Measurements from ENCODE around the gene MTFMT.

MTFMT gene

GRCh38 chr15:64989416-64990167 lies 39.8 kb downstream of the MTFMT start, which contains the start of gene SPG21:
TSS of gene SPG21 (minus strand) at chr15:64989914. CDS start at chr15:64983569, 6,345 bp downstream.
- H3K27me3 ChIP-seq (ENCODE audit: control insufficient read depth, insufficient read depth, low read length), result no peaks in the 10 kb centered on the region
- H3K36me3 ChIP-seq (ENCODE audit: control insufficient read depth, insufficient read depth, low read length), result no peaks in the 10 kb centered on the region
- H3K4me3 ChIP-seq (ENCODE audit: low read length), result peak within 1 kb of the TSS; percentile 86
- no peaks in the 10 kb centered on the region for H3K9me3 ChIP-seq (ENCODE audit: control insufficient read depth, insufficient read depth, low read length)
- no peaks in the 10 kb centered on the region for H3K4me1 ChIP-seq (ENCODE audit: control insufficient read depth, insufficient read depth, low read length)
- no peak within 1 kb of the TSS for H3K27ac ChIP-seq (ENCODE audit: low read length)
- DNase-seq (ENCODE audit: low read depth, low spot score), result peak; percentile 57
- WGBS (ENCODE audit: insufficient coverage, insufficient read length), result no CpG with 5 or more reads among the region's 75 CpGs

GRCh38 chr15:64987136-64987535 lies 42.3 kb downstream of the MTFMT start:
- no peaks in the 10 kb centered on the region for H3K4me1 ChIP-seq (ENCODE audit: control insufficient read depth, insufficient read depth, low read length)
- no CpG with 5 or more reads among the region's 3 CpGs for WGBS (ENCODE audit: insufficient coverage, insufficient read length)
- no peaks in the 10 kb centered on the region for H3K27me3 ChIP-seq (ENCODE audit: control insufficient read depth, insufficient read depth, low read length)
- no peak overlapping the region for H3K27ac ChIP-seq (ENCODE audit: low read length)
- no peak overlapping the region for H3K4me3 ChIP-seq (ENCODE audit: low read length)
- H3K36me3 ChIP-seq (ENCODE audit: control insufficient read depth, insufficient read depth, low read length), result no peaks in the 10 kb centered on the region; the same call in 1 of the 2 replicates
- no peak for DNase-seq (ENCODE audit: low read depth, low spot score)
- no peaks in the 10 kb centered on the region for H3K9me3 ChIP-seq (ENCODE audit: control insufficient read depth, insufficient read depth, low read length)

GRCh38 chr15:64985366-64986033 lies 43.9 kb downstream of the MTFMT start:
- H3K36me3 ChIP-seq (ENCODE audit: control insufficient read depth, insufficient read depth, low read length), result no peaks in the 10 kb centered on the region; the same call in 1 of the 2 replicates
- no peaks in the 10 kb centered on the region for H3K9me3 ChIP-seq (ENCODE audit: control insufficient read depth, insufficient read depth, low read length)
- no peaks in the 10 kb centered on the region for H3K27me3 ChIP-seq (ENCODE audit: control insufficient read depth, insufficient read depth, low read length)
- no peak overlapping the region for H3K27ac ChIP-seq (ENCODE audit: low read length)
- DNase-seq (ENCODE audit: low read depth, low spot score), result no peak
- no CpG with 5 or more reads among the region's 9 CpGs for WGBS (ENCODE audit: insufficient coverage, insufficient read length)
- H3K4me3 ChIP-seq (ENCODE audit: low read length), result no peak overlapping the region
- H3K4me1 ChIP-seq (ENCODE audit: control insufficient read depth, insufficient read depth, low read length), result no peaks in the 10 kb centered on the region

GRCh38 chr15:64982472-64982871 lies 47.0 kb downstream of the MTFMT start:
- no peak overlapping the region for H3K4me3 ChIP-seq (ENCODE audit: low read length)
- no peak overlapping the region for H3K27ac ChIP-seq (ENCODE audit: low read length)
- H3K36me3 ChIP-seq (ENCODE audit: control insufficient read depth, insufficient read depth, low read length), result no peaks in the 10 kb centered on the region; the same call in 1 of the 2 replicates

GRCh38 chr15:64981812-64982431 lies 47.5 kb downstream of the MTFMT start:
- WGBS (ENCODE audit: insufficient coverage, insufficient read length), result no CpG with 5 or more reads among the region's 6 CpGs
- no peak for DNase-seq (ENCODE audit: low read depth, low spot score)
- no peaks in the 10 kb centered on the region; the same call in 1 of the 2 replicates for H3K36me3 ChIP-seq (ENCODE audit: control insufficient read depth, insufficient read depth, low read length)
- H3K27me3 ChIP-seq (ENCODE audit: control insufficient read depth, insufficient read depth, low read length), result no peaks in the 10 kb centered on the region
- H3K4me1 ChIP-seq (ENCODE audit: control insufficient read depth, insufficient read depth, low read length), result 0 out of 2 replicates have a peak, but pooled peaks cover 2% of the 10 kb centered on the region
- no peak overlapping the region for H3K4me3 ChIP-seq (ENCODE audit: low read length)
- no peak overlapping the region for H3K27ac ChIP-seq (ENCODE audit: low read length)
- H3K9me3 ChIP-seq (ENCODE audit: control insufficient read depth, insufficient read depth, low read length), result no peaks in the 10 kb centered on the region

More at GRCh38 chr15:64982472-64982871, 47.0 kb downstream of the MTFMT start:
- H3K4me1 ChIP-seq (ENCODE audit: control insufficient read depth, insufficient read depth, low read length), result 0 out of 2 replicates have a peak, but pooled peaks cover 2% of the 10 kb centered on the region
- no CpG with 5 or more reads among the region's 1 CpG for WGBS (ENCODE audit: insufficient coverage, insufficient read length)
- H3K9me3 ChIP-seq (ENCODE audit: control insufficient read depth, insufficient read depth, low read length), result no peaks in the 10 kb centered on the region
- no peaks in the 10 kb centered on the region for H3K27me3 ChIP-seq (ENCODE audit: control insufficient read depth, insufficient read depth, low read length)
- no peak for DNase-seq (ENCODE audit: low read depth, low spot score)

GRCh38 chr15:64979252-64979710 lies 50.2 kb downstream of the MTFMT start:
- no CpG with 5 or more reads among the region's 7 CpGs for WGBS (ENCODE audit: insufficient coverage, insufficient read length)
- Histone ChIP-seq H3K27ac (ENCODE audit: low read length) (no peak overlapping the region), H3K27me3 (ENCODE audit: control insufficient read depth, insufficient read depth, low read length) (no peaks in the 10 kb centered on the region), H3K9me3 (ENCODE audit: control insufficient read depth, insufficient read depth, low read length) (no peaks in the 10 kb centered on the region), H3K4me3 (ENCODE audit: low read length) (no peak overlapping the region), H3K36me3 (ENCODE audit: control insufficient read depth, insufficient read depth, low read length) (no peaks in the 10 kb centered on the region; the same call in 1 of the 2 replicates), H3K4me1 (ENCODE audit: control insufficient read depth, insufficient read depth, low read length) (0 out of 2 replicates have a peak, but pooled peaks cover 2% of the 10 kb centered on the region)
- DNase-seq (ENCODE audit: low read depth, low spot score), result no peak

- no peaks in the 10 kb centered on the region for H3K9me3 ChIP-seq (ENCODE audit: control insufficient read depth, insufficient read depth, low read length)
- no peaks in the 10 kb centered on the region for H3K27me3 ChIP-seq (ENCODE audit: control insufficient read depth, insufficient read depth, low read length)
- no CpG with 5 or more reads among the region's 5 CpGs for WGBS (ENCODE audit: insufficient coverage, insufficient read length)
- H3K4me1 ChIP-seq (ENCODE audit: control insufficient read depth, insufficient read depth, low read length), result 0 out of 2 replicates have a peak, but pooled peaks cover 2% of the 10 kb centered on the region
- peaks cover 5% of the 10 kb centered on the region; the same call in 1 of the 2 replicates for H3K36me3 ChIP-seq (ENCODE audit: control insufficient read depth, insufficient read depth, low read length)
- no peak overlapping the region for H3K4me3 ChIP-seq (ENCODE audit: low read length)
- H3K27ac ChIP-seq (ENCODE audit: low read length), result no peak overlapping the region
- no peak for DNase-seq (ENCODE audit: low read depth, low spot score)
Observed at GRCh38 chr15:64975390-64975789, 54.0 kb downstream of the MTFMT start.

- no CpG with 5 or more reads among the region's 7 CpGs for WGBS (ENCODE audit: insufficient coverage, insufficient read length)
- no peak for DNase-seq (ENCODE audit: low read depth, low spot score)
- no peaks in the 10 kb centered on the region for H3K9me3 ChIP-seq (ENCODE audit: control insufficient read depth, insufficient read depth, low read length)
- no peak overlapping the region for H3K27ac ChIP-seq (ENCODE audit: low read length)
- no peaks in the 10 kb centered on the region for H3K27me3 ChIP-seq (ENCODE audit: control insufficient read depth, insufficient read depth, low read length)
- no peaks in the 10 kb centered on the region for H3K4me1 ChIP-seq (ENCODE audit: control insufficient read depth, insufficient read depth, low read length)
- H3K36me3 ChIP-seq (ENCODE audit: control insufficient read depth, insufficient read depth, low read length), result peaks cover 10% of the 10 kb centered on the region; the same call in 1 of the 2 replicates
- H3K4me3 ChIP-seq (ENCODE audit: low read length), result no peak overlapping the region
Observed at GRCh38 chr15:64970698-64971097, 58.7 kb downstream of the MTFMT start.

- no CpG with 5 or more reads among the region's 1 CpG for WGBS (ENCODE audit: insufficient coverage, insufficient read length)
- H3K4me3 ChIP-seq (ENCODE audit: low read length), result no peak overlapping the region
- no peak for DNase-seq (ENCODE audit: low read depth, low spot score)
- no peaks in the 10 kb centered on the region for H3K27me3 ChIP-seq (ENCODE audit: control insufficient read depth, insufficient read depth, low read length)
- H3K36me3 ChIP-seq (ENCODE audit: control insufficient read depth, insufficient read depth, low read length), result peaks cover 15% of the 10 kb centered on the region; the same call in 1 of the 2 replicates
- no peaks in the 10 kb centered on the region for H3K4me1 ChIP-seq (ENCODE audit: control insufficient read depth, insufficient read depth, low read length)
- no peaks in the 10 kb centered on the region for H3K9me3 ChIP-seq (ENCODE audit: control insufficient read depth, insufficient read depth, low read length)
- H3K27ac ChIP-seq (ENCODE audit: low read length), result no peak overlapping the region
Observed at GRCh38 chr15:64969401-64969800, 60.0 kb downstream of the MTFMT start.

- Histone ChIP-seq H3K27me3 (ENCODE audit: control insufficient read depth, insufficient read depth, low read length) (no peaks in the 10 kb centered on the region), H3K27ac (ENCODE audit: low read length) (no peak overlapping the region), H3K36me3 (ENCODE audit: control insufficient read depth, insufficient read depth, low read length) (peaks cover 20% of the 10 kb centered on the region; the same call in 1 of the 2 replicates), H3K4me1 (ENCODE audit: control insufficient read depth, insufficient read depth, low read length) (0 out of 2 replicates have a peak, but pooled peaks cover 2% of the 10 kb centered on the region), H3K4me3 (ENCODE audit: low read length) (no peak overlapping the region), H3K9me3 (ENCODE audit: control insufficient read depth, insufficient read depth, low read length) (no peaks in the 10 kb centered on the region)
- DNase-seq (ENCODE audit: low read depth, low spot score), result no peak
- WGBS (ENCODE audit: insufficient coverage, insufficient read length), result no CpG with 5 or more reads among the region's 5 CpGs
Observed at GRCh38 chr15:64961013-64961412, 68.4 kb downstream of the MTFMT start.
